Stimulated activated CD8-positive, alpha-beta memory T cell treated with anti-CD3 and anti-CD28 coated beads, Interleukin-2, amount 100 ng/mL, for 1 hour (primary cell): ENCODE data around the gene SCP2D1.
A peak's percentile ranks its signal among the peaks of the same experiment; 100 is the strongest.
"Not testable (repeated sequence)": the region's sequence is repeated elsewhere in the genome, so short reads cannot be mapped to it uniquely, and the experiment has no call there.

Experiments used
- DNase-seq, 2 donors: peaks; one replicate each; pipeline ENCODE4 v3.0.0-alpha.2; 2020; ENCODE audit warnings: low read depth in 2 of 2

The SCP2D1 gene

DNA sequence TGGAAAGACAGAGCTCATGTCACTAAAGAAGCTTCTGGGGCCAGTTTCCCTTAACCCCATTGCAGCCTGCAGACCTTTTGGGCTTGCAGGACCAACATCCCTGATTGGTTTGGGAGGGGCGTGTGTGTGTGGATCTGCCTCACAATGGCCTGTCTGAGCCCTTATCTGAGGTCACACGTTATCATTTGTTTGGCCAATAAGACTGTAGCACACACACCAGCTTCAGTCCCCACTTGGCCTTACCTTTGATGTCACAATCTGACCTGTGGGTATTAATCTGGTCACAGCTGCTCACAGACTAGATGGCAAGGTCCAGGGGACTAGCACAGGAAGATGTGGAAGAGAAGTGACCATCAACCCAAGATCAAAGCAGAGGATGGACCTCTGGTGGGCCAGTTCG lies at the start of gene SCP2D1:
Gene SCP2D1 (plus strand): TSS at position 301 of the 400 bp plus-strand sequence. CDS start 33 bp downstream, at position 334.
- DNase-seq = no peak

DNA sequence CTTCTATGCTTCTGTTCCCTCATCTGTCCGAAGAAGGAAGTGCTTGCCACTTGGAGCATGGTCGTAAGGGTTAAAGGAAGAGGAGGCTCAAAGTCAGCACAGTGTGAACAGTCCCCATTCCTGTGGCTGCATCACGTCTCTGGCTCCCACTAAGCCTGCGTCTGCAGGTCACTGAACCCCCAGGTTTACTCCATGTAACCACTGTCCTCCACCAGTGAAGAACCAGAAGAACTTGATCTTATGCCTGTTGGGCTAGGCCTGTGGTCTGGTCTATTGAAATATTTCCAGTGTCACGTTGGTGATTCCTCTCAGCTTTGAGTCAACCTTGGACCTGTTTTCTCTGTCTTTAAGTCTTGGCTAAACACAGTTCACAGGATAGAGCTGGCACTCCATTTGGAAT lies 45.9 kb upstream of the SCP2D1 start:
- DNase-seq = no peak

- DNase-seq = no peak
These were observed 40.0 kb upstream of the SCP2D1 start for GRCh38 chr20:18773566-18773965.

- no peak for DNase-seq
These were observed 39.4 kb upstream of the SCP2D1 start for GRCh38 chr20:18774207-18774606.

- no peak for DNase-seq
These were observed 38.0 kb upstream of the SCP2D1 start for GRCh38 chr20:18775633-18776032.

DNA sequence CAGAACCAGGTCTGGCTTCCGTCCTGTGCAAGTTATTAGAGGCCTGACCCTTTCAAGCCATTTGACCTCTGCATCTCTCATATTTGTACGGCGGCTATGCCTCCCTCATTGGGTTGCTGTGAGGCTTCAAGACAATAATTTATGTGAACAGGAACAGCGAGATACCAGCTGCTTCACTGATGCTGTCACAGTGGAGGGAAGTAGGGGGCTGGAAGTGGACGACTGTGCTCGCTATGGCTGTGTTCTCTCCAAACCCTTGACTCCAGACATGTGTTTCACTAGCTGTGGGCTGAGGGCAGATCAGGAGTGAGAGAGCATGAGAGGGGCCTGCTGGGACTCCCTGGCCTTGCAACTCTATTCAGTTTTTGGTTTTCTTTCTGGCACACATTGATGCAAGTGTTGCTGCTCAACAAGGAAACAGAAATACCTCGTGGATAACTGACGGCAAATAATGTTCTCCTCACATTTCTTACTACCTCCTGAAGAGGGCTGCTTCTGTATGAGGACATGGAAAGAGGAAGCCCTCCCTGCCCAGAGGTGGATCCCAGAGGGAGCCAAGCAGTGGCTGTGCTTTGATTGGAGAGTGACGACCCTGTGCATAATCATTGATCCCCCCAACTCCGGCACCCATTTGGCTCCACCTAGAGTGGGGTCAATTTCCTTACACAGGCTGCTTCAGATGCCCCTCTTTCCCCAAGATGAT lies 34.7 kb upstream of the SCP2D1 start:
- DNase-seq = no peak

- DNase-seq = no peak
These were observed 33.0 kb upstream of the SCP2D1 start for GRCh38 chr20:18780385-18781130.

GRCh38 chr20:18781509-18781908 lies 32.1 kb upstream of the SCP2D1 start:
- no peak for DNase-seq

GRCh38 chr20:18783385-18783959 lies 30.1 kb upstream of the SCP2D1 start:
- DNase-seq = no peak

GRCh38 chr20:18787046-18787445 lies 26.5 kb upstream of the SCP2D1 start:
- not testable (repeated sequence) for DNase-seq

DNA sequence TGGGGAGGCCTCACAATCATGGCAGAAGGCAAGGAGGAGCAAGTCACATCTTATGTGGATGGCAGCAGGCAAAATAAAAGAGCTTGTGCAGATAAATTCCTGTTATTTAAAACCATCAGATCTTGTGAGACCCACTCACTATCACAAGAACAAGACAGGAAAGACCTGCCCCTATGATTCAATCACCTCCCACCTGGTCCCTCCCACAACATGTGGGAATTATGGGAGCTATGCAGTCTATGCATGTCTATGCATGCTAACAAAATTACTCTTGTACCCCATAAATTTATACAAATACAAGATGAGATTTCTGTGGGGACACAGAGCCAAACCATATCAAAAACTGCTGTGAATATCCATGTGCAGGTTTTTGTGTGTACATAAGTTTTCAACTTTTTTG lies 25.6 kb upstream of the SCP2D1 start:
- no peak for DNase-seq

DNA sequence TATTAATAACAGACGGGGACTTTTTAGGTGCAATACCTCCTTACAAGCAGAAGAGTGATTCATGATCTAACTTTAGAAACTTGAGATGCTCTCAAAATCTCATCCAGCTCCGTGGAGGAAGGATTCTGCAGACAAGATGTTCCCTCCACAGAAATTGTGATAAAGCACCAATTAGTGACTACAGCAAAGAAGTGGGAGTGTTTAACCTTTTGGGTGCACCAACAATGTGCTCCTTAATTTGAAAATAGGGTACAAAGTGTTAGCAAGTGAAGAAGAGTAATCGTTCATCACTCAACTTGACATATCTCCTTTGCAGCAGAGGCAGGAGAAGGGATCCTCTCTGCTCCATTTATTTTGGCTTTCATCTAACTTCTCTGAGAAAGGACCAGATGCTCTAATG lies 22.8 kb upstream of the SCP2D1 start:
- DNase-seq = no peak

DNA sequence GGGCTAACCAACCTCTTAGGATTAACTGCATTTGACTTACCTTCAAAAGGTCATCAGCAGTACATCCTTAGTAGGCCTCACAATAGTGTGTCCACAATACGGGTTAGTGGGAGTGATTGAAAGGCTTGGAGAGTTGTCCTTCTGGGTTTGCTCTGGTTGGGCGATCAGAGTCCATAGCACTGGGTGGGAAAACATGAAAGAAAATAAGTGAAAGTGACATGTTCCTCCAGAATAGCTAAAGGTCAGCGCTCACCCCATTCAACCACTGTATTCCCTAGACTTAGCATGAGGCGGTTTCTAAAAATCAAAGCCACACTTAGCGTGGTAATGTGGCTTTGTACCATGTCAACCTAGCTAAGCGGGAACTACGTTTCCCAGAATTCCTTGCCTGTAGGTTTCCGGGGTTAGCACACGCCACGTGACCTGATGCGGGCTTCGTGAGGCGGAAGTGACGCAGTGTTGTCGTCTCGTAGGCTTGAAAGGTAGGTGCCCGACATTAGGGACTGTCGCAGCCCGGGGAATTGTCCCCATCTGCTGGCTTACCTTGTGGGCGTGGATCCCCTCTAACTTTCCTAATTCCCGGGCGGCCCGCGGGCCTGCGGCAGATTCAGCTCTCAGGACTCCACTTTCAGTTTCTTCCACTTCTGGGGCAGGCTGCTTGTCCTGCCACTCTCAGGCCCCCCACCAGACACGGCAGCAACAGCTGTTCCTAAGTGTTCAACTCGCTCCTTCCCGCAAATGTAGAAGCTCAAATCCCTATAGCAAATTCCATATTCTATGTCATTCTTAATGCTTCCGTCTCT lies 19.8 kb upstream of the SCP2D1 start:
- DNase-seq = peak; percentile 61 to 76

DNA sequence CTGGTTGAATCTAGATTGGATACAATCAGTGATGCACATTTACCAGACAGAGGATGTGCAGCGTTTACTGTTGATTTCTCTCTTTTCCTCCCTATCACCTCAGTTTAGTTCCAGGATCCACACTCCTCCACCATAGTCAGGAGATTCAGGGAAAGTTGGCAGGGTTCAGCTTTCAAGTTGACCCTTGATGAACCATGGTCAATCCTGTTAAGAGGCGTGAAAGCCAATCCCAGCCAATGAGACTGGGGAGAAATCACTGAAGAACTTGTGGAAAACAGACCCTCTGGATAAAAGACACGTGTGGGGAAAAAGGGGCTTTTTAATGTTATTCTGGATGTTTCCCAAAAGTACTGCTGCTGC lies 19.2 kb upstream of the SCP2D1 start:
- DNase-seq = no peak

- DNase-seq = no peak
These were observed 18.2 kb upstream of the SCP2D1 start for GRCh38 chr20:18795366-18795765.

GRCh38 chr20:18796282-18796833 lies 17.2 kb upstream of the SCP2D1 start:
- no peak for DNase-seq

DNA sequence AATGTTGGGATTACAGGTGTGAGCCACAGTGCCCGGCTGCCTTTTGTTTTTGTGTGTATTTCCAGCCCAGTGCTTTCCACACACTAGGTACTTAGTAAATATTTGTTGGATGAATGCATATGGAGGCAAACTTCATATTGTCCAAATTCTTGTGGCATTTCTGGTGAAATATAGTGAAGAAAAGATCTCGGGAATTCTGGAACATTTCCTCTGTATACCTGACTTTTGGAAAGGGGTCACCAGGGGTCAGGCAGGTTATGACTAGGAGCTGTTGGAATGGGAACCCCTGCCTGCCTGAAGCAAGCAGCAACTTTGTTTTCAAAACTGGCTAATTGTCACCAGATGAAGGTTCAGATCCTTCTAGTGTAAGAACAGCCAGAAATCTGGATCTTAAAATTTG lies 12.1 kb upstream of the SCP2D1 start:
- DNase-seq = no peak

DNA sequence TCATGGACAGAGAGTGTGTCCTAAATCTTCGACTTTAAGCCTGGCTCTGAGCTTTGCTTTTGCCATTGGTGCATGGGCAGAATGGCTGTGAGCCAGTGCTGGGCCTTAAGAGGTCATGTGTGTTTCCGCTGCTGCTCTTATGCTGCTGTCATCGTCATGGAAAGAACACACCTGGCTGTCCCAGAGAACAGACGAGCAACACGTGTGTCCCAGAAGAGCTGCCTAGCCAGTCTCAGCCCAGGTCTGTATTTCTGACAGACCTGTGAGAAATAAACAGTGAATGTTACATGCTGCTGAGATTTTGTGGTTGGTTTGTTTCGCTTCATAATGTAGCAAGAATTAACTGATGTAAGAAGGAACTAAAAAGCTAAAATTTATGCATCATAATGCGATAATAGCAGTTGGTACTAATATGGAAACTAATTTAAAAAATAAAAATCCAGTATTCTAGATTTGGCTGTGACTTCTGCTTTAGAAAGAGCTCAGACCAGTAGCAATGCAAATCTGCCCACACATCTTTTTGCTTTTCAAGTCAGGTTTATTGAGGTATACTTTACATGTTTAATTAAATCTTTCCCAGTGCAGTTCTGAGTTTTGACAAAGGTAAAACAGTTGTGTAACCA lies 11.5 kb upstream of the SCP2D1 start:
- no peak for DNase-seq

- DNase-seq = no peak
These were observed 7.7 kb upstream of the SCP2D1 start for GRCh38 chr20:18805881-18806280.

GRCh38 chr20:18808712-18809111 lies 4.9 kb upstream of the SCP2D1 start:
- DNase-seq = no peak

DNA sequence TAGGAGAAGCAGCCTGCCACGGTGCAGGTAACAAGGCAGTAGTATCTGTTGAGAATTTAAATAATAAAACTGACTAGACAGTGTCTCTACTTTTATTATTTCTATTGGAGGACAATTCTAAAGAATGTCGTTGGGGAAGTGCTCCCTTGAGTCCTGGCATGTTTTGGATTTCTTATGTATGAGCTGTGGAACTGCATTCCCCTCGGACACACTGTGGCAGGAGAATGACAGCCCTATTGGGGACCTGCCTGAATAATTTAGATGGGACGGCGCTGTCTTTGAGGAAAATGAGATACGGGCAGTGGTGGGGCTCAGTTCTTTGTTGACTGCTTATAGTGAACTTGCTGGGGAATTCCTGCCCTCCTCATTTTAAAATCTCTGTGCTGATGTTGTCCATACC lies 2.4 kb upstream of the SCP2D1 start:
- no peak for DNase-seq

- no peak for DNase-seq
These were observed 1.7 kb upstream of the SCP2D1 start for GRCh38 chr20:18811904-18812303.
